NCI-H748 treated with DMSO at 0.1 percent for 48 hours (cell line): ENCODE results near the gene PKD1L1.

Experiments
- DNase-seq: peaks from one replicate; lab custom pipeline; 2025; lab: John Stamatoyannopoulos, UW

The PKD1L1 gene

DNA sequence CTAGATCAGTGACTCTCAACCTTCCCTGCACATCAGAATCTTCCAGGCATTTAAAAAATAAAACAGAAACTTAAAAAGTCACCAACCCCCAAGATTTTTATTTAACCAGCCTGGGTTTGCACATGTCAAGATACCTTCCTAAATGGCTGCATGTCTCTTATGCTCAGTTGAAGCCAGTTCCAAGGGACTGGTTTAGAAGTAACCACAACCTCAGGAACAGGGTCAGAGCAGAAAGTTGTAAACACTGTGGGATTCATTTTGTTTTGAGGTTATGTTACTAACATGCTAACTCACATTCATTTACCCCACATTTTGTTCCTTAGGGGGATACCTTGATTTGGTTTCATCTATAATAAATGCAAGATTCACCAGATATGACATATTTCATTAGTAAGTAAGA lies 72.9 kb downstream of the PKD1L1 start:
- DNase-seq: no peak

DNA sequence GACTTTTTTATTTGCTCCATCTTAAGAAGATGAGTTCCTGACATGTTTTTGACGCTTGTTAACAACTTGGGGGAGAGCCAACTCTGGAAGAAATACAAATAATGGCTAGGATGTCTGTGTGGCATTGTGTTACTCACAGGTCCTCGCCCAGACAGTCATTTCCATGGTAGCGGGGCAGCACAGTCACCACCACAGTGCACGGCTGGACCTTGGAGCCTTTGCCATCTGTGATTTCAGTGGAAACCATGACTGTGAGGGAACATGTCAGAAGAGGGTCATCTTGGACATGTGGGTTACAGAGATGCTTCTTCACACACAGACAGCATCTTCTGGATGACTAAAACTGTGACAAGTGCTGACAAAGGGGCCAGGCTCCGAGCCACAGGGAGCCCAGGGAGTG lies 74.5 kb downstream of the PKD1L1 start:
- no peak for DNase-seq

DNA sequence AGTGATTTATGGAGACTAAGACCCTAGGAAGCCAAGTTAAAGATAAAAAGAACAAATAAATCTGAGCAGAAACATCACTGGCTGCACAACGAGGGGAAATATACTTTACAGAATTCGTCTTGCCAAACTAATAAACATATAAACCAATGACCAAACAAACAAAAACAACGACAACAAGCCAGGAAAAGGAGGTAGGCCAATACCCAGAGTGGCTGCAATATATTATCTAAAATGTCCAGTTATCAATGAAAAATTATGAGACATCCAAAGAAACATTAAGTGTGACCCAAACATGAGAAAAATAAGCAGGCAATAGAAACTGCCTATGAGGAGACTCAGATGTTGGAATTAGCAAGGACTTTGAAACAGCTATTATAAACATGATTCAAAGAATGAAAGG lies 81.0 kb downstream of the PKD1L1 start:
- no peak for DNase-seq

DNA sequence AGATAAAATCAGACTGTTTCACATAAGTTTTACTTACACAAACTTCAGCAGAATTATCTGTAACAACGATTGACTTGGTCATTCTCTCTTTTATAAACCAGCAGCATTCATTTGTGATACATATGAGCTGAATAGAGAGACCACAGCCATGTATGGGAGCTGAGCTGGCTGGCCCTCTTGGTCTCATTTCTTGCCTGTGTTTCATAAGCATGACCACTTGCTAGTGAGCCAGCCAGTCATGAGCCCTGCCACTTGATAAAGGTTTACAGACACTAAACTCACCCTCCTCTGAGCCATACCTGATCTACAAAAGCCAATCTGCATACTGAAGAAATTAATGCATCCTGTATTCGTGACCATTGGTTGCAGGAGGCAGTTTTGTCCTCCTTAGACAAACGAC lies 82.1 kb downstream of the PKD1L1 start:
- DNase-seq: no peak

DNA sequence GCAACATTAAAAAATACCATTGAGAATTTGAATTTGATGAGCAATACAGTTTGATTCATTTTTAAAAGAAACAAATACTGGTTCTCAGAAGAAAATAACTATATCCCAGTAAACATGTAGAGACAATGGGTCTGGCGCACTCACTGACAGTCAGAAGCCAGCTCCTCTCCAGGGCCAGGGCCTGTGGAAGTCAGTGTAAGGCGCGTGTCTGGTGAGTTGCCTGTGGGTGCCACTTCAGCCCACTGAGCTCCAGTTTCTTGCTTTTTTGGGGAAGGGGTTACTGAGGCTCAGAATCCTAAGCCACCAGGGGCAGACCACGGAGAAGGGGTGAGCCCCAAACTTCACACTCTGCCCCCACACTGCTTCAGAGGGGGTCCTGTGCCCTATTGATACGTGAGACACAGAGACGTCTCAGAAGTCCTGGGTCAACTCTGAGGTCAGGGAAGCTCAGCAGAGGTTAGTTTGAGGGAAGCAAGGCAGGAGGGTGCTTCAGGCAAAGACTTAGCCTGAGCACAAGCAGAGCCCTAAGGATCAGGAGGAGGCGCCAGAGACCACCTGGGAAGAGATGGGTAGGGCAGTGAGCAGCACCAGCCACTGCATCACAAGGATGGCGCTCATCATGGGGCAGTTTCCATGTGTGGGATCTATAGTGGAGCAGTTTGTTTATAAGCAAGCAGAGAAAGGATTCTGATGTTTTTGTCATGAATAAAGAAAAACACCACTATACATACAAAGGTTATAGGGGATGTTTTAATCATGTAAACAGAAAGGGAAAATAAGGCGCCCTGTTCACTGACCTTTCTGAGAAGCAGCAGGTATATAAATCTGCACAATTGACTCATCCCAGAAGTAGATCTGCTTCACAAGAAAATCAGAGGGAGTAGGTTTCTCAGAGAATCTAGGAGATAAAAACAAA lies 95.7 kb downstream of the PKD1L1 start:
- DNase-seq: no peak

DNA sequence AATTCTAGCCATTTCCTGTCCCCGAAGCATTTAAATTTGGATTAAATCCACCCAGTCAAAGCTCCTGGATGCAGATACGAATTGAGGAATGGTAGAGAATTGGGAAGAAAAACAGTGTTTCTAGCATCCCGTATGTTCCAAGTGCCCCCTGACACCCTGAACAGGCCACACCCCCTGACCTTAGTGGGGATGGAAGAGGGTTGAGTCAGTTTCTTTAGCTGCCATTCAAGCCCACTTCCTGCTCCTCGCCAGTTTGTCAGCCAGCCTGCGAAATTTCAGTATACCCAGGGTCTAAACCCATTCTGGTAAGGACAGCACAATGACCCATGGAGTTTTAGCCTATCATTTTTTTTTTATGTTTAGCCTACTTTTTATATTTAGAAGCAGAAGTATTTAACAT lies 101.1 kb downstream of the PKD1L1 start:
- no peak for DNase-seq

DNA sequence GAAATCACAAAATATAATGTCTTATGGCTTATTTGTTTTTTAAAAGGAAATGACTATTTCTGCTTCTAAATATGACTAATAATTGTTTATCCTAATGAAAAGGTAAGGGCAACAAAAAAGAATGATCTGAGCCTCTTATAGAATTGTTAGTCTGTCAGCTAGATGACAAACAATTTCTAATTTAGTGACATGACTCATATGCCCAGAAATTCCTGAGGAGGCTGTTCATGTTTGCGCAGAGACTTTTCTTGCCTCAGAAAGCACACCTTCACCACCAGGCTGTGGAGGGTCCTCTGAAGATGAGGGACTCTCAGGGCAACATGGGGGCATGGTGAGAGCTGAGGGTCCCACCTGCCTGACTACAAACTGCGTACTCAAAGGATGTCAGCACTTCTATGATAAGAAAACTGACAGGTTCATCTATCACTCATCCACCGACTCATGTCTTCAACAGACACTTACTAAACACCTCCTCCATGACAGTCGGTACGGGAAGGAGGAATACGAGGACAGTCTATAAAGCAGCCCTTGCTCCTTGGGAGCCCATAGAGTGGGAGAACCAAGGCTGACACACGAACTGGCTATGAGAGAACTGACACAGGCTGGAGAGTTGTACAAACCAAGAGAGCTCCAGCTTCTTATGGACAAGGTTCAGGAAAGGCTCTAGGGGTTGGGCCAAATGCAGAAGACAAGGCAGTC lies 102.0 kb downstream of the PKD1L1 start:
- DNase-seq: no peak

DNA sequence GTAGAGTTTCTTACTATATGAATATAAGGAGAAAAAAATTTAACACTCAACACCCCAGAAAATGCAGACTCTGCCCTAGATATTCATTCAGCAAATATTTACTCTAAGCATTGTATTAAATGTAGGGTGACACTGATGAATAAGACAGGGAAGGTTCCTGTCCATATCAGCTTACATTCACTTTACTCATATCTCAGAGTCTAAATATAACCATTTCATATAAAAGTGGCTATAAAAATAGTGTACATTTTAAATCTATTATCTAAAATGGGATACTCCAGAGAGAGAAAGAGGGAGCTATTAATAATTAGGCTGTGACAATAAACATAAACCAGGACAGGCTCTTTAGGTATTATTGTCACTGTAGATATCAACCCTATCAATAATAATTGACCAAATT lies 104.0 kb downstream of the PKD1L1 start:
- no peak for DNase-seq

DNA sequence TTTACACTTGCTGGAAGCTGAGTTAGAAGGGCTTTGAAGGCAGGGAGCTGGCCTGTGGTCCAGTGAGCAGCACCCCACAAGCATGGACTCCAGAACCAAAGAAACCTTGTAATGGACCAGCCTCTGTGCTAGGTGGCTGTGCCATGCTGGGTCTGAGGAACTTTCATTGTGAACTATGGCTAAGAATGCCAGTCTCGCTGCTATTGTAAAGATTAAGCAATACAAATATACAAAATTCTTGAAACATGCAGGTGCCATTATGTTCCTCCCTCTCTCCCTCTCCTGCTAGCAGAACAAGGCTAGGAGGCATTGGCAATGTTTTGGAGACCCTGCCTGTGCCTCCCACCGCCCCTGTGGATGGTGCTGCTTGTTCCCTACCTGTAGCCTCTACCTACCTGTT lies 105.0 kb downstream of the PKD1L1 start:
- DNase-seq: no peak

DNA sequence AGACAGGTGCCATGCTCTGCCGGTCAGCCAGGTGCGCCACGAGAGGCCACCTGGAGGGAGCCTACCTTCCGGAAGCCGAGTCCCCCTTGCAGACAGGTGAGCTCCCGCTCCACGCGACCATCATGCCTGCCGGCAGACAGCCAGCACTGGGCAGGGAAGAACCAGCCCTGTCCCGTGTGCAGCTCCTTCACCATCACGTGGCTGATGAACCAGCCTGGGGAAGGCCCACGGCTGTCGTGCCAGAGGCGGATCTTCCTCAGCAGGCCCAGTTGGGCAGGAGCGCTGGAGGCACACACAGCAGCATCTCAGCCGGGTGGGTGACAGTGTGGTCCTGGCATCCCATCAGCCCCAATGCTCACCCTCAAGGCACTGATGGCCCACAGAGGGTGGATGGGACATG lies 108.9 kb downstream of the PKD1L1 start:
- DNase-seq: no peak

DNA sequence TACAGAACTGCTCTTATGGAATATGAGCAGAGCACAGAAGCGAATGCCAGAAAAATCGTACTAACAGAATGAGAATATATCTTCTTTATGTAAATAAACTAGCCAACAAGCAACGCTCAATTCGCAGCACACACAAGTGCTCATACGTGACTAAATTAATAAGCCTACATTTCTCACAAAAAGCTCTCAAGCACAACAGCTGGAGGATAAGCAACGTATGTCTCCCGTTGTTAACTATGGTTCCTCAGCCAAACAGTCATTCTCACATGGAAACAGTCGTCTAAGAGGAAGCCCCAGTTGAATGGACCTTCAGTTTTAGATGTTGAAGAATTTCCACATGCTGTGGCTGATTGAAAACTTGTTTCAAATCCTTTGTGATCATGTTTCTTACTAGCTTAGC lies 110.4 kb downstream of the PKD1L1 start:
- no peak for DNase-seq

DNA sequence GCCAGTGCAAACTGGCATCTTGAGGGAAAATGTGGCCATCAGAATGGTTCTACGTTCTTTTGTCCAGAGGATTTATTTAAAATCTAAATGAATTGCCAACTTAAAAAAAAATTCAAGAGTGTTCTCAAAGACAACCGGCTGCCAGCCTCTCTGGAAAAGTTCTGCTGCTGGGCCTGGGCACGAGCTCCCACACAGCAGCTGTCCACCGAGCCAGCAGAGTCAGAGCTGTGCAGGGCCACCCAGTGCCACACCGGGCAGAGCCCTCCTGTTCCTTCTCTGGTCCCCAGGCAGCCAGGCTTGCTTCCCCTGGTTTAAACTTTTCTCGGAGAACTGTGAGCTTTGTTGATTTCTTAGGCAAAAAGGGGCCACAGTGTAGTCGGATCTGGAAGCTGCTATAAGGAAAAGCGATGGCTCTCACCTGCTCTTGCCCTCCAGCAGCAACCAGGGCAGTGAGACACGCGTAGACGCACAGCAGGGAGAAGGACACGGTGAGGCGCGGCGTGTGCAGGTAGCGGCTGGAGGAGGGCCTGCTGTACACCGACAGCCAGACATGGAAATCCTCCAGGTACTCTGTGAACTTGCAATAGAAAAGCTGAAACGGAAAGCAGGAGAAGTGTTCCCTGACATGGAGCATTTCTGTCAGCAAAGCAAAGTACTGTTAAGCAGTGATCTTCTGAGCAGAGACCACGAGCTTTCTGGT lies 111.6 kb downstream of the PKD1L1 start:
- DNase-seq: no peak

DNA sequence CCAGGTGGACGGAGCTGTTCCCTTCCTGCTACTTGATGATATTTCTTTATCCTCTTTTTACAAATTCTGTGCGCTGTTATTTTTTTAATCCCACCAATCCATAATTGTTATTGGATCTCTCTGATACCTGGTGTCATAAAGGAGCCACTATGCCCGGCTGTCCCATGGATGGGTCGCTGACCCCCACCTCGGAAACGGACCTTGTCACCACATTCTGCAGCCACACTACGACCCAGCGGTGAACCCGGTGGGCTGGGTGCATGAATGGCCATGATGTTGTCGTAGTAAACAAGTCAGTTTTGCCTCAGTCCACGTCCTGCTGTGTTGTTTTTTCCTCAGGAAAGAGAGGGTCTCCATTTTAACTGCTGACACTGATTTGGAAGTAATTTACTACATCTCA lies 112.2 kb downstream of the PKD1L1 start:
- DNase-seq: no peak

DNA sequence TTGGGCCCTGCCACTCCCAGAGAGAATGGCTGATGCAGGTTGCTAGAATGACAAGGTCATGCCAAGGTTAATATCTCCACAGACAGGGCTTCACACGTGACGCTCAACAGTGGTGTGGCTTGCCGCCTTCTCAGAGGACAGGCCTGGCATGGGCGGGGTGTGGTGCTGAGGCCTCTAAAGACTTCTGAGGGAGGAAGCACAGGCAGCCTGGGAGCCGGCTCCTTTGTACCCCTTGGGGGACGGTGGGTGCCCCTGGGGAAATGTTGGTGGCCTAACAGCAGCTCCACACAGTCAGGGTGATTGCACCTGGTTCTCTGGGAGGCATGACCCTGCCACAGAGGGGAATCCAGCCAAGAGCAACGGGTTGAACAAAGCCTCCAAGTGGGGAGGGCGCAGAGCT lies 115.1 kb downstream of the PKD1L1 start:
- no peak for DNase-seq

DNA sequence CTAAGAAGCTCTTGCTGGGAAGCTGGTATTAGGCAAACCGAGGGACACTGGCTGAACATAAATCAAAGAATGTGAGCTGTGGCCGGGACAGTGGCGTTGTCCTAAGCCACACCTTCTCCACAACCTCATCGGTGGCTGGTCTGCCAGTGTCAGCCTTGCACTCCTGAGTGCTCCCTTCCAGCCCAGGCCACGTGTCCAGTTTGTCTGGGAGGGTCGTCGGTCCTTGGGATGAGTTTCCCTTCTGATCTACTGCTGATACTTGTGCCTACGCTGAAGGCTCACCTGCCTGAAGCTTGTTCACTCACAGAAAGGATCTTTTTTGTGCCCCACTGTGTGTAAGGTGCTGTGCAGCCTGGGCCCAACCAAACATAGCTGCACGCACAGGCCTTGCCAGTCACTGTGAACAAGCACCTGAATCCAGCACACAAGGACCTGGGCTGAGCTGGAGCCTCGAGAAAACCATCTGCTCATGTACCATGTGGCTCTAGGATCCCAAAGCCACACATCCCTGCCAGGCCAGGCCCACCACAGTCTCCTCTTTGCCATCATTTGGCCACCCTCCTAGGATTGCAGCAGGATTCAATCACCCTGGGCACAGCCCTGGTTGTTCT lies 116.1 kb downstream of the PKD1L1 start:
- DNase-seq: no peak

DNA sequence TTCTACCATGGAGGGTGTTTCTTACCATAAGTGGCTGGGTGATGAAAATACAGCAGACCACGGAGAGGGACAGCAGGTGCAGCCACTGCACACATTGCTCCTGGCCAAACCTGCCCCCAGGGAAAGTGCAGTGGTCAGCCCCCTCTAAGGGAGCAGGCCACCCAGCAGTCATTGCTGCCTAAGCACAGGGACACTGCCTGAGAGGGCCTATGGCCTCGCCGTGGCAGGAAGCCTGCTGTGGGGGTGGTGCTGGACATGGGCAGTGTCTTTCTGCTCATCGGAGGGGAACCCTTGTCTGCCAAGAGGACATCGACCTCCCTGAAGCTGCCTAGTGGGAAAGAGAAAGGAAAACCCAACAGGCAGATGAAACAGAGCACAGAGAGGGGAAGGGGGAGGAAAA lies 118.3 kb downstream of the PKD1L1 start:
- DNase-seq: no peak

DNA sequence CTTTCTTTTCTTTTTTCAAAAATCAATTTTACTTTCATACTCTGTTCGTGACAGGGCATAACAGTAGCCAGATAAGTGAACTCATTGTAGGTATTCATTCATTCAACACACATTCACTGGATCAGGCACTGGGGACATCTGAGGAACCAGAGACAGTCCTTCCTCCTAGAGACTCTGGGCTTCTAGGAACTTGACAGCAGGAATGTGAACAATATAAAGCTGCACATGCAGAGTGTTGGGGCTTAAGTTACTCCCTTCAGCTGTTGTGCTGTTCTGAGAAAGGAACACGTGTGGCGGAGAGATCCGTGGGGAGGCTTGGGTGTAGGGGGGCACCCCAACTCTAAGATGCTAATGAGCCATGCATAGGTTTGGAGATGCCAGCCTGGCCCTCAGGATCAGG lies 120.4 kb downstream of the PKD1L1 start:
- DNase-seq: no peak

DNA sequence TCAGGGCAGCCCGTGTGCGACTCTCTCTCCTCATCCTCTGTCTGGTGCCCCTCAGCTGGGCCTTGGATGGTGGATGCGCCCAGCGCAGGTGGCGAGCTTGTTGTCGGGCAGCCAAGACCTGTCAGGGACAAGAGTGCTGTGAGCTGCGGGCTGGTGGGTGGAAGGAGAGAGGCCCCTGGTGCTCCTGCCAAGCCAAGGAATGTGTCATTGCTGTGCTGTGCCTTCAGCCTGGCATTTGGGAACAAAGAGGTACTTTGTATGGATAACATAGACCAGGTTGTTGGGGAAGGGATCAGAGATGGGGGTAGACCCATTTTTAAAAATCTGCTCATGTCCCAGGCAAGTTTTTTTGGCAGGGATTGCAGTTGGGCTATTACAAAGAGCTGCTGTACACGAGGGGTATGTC lies 120.9 kb downstream of the PKD1L1 start:
- DNase-seq: no peak

DNA sequence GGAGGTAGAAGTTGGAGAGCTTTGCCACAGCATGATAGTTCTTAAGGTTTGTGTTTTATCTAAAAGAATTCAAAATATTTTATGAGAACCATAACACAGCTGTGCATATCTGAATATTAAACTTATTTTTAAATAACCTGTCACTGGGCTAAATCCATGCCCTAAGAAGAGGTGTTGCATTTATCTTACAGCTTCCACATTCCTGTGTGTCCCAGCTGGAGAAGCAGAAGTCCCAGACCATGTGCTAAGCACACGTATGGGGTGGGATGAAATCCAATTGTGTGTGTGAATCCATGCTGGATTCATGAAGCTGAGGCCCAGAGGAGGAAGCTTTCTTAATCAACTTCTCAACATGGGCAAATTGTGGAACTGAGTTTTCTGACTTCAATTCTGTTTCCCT lies 121.5 kb downstream of the PKD1L1 start:
- DNase-seq: no peak

DNA sequence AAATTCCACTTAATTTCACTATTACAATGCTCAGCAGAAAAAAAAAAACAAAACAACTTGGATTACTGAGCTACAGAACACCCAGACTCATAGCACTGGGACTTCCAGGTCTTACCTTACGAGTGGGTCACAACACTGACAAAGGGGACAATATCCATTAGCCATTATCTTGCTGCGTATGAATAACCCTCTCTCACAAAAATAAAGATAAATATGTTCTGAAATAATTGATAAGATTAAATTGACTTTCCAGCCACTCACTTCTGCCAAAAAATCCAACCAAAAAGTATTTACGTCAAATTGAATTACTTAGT lies 128.7 kb downstream of the PKD1L1 start:
- no peak for DNase-seq

DNA sequence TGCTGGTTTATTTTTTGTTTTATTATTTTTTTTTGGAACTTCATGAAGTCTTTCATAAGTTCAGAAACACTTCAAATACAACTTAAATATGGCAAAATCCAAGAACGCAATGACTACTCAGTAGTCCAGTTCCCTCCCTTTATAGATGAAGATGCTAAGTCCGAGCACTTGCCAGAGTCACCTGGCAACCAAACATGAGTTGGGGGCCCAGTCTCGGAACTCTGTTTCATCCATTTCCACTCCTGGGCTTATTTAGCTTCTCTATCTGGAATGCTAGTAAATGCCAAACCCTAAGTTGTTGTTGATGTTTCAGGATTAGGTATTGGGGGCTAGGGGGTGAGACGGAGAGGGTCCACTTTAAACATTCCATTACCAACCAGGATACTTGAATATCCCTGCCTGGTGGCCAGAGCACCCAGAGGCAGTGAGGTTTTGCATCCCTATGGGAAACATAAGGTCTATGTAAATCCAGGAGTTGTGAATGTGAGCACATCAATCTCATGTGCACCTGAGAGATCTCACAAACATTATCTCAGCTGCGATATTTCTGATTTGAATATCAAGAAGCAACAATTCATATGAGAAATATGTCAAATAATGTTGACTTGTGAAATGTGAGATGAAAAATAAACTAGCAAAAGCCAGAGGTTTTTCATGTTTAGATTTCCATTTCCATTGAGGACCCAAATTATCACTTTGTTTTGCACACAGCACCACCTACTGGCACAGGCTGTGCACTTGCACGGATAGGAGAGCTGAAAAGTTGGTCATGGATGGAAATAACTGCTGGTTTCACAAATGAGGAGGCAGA lies 129.3 kb downstream of the PKD1L1 start:
- peak; percentile 52 for DNase-seq

DNA sequence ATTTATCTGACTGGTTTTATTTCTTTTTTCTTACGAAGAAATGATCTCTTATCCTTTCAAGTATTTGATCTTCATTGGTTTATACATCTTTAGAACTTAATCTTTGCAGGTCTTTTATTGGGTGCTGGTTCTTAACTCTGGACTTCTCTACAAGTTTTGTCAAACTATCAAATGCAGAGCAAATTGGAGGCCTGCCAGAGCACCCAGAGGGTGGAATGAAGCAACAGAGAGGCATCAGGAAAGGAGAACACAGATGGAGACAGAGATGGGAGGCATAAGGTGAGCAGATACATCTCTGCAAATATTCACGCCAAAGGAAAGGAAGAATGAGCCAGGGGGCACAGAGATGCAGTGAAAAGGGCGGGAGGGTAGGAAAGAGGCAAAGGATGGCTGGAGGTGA lies 130.3 kb downstream of the PKD1L1 start:
- DNase-seq: no peak
